ENCODE data around the gene PRTFDC1. TPM values are rescaled to one million over a fixed set of nuclear protein-coding genes. Genes with fewer than 3 reads are reported as not detected.

Gene PRTFDC1
- total and polyA plus RNA-seq, 2 of the 8 experiments (the other 6 are each of a cell fraction or from before 2014, with no cell fraction given) = 5.9 to 6.6 TPM

- H3K79me1 ChIP-seq (ENCODE audit: low read depth, low read length) = no peaks in the 10 kb centered on the region
- no peak overlapping the region for H3K23ac ChIP-seq (ENCODE audit: insufficient read length)
- H2BK5ac ChIP-seq (ENCODE audit: low read depth, low read length) = no peak overlapping the region
- no peak overlapping the region for H3K4me2 ChIP-seq (ENCODE audit: insufficient read depth in 1 of 2, low read depth in 2 of 2, low read length in 2 of 2)
- no peak overlapping the region for H2BK20ac ChIP-seq (ENCODE audit: low read length)
- H3K27ac ChIP-seq (ENCODE audit: low read depth, low read length) = no peak overlapping the region
- H3K27me3 ChIP-seq (replicated peaks in 1 of 4; ENCODE audit: control insufficient read depth in 3 of 4, extremely low read depth in 1 of 4, insufficient read depth in 3 of 4, low read length in 3 of 4) = no peaks in the 10 kb centered on the region
- no peaks in the 10 kb centered on the region for H3K36me3 ChIP-seq (ENCODE audit: control insufficient read depth in 2 of 4, insufficient read depth in 4 of 4, low read length in 3 of 4)
- no peak overlapping the region for H2BK15ac ChIP-seq (ENCODE audit: low read length)
- peaks cover 1% of the 10 kb centered on the region; the same call in 1 of the 2 replicates for H3K23me2 ChIP-seq (ENCODE audit: low read depth, low read length)
- 87% methylated on average over 6 of the region's 6 CpGs; no CpG with 5 or more reads in 1 of the 2 experiments for WGBS, 2 experiments (ENCODE audit: extremely low coverage in 1 of 2, insufficient coverage in 1 of 2, insufficient read length in 1 of 2, insufficient replicate concordance in 2 of 2, low coverage in 1 of 2, low lambda C conversion rate in 2 of 2, missing lambda C conversion rate in 1 of 2)
- FAIRE-seq = no peak
- H2AK5ac ChIP-seq (ENCODE audit: low read depth, low read length) = no peak overlapping the region
- H3K4ac ChIP-seq (replicated peaks; ENCODE audit: insufficient read length, low read depth, low read length) = no peak overlapping the region
- H4K20me1 ChIP-seq (replicated peaks in 1 of 2; ENCODE audit: control insufficient read depth in 1 of 2, insufficient read depth in 2 of 2, low read length in 2 of 2) = no peaks in the 10 kb centered on the region
- no peak overlapping the region for H3K18ac ChIP-seq (ENCODE audit: extremely low read depth, low read length)
- H3K4me1 ChIP-seq (replicated peaks in 1 of 4; ENCODE audit: control insufficient read depth in 3 of 4, insufficient read depth in 4 of 4, low read length in 3 of 4) = peaks cover 0 to 5% (median 3%) of the 10 kb centered on the region in 4 experiments; a peak in 2 of 7 replicates
- H2AFZ ChIP-seq (ENCODE audit: low read length) = no peak overlapping the region
- no peak overlapping the region for H4K8ac ChIP-seq (ENCODE audit: extremely low read depth, insufficient read depth, low read length)
- H3K56ac ChIP-seq (replicated peaks; ENCODE audit: insufficient read length, low read depth, low read length) = no peak overlapping the region
- CTCF ChIA-PET (ENCODE audit: partially characterized antibody) = interaction anchor here (0.6 to 2.5 kb wide), 3 partner anchors 10 to 233 kb away, joined by 3 to 12 read pairs (median 6); no protein-coding TSS in a partner anchor
- no peak overlapping the region for H3K4me3 ChIP-seq (ENCODE audit: extremely low read depth in 1 of 4, insufficient read depth in 2 of 4, low read depth in 3 of 4, low read length in 4 of 4)
- H3K14ac ChIP-seq (ENCODE audit: insufficient read length) = no peak overlapping the region
- no peak overlapping the region for H2BK12ac ChIP-seq (ENCODE audit: low read depth, low read length)
- no peaks in the 10 kb centered on the region for H3K9me3 ChIP-seq (ENCODE audit: insufficient read depth in 2 of 2, low read depth in 1 of 2, low read length in 1 of 2)
- POLR2A ChIA-PET (ENCODE audit: partially characterized antibody) = interaction anchor here (1.6 kb wide), 1 partner anchor 105 kb away, joined by 4 read pairs; the partner anchor contains the start of gene PRTFDC1
- DNase-seq (ENCODE audit: low read depth in 1 of 2, low spot score in 2 of 2) = no peak
- H4K91ac ChIP-seq (replicated peaks; ENCODE audit: insufficient read length, low read length) = no peak overlapping the region
- H2BK120ac ChIP-seq (replicated peaks; ENCODE audit: low read depth, low read length) = no peak overlapping the region
- H4K5ac ChIP-seq (ENCODE audit: insufficient read length, low read depth, low read length) = no peak overlapping the region
- H3K9ac ChIP-seq (replicated peaks in 1 of 4; ENCODE audit: extremely low read depth in 1 of 4, low read depth in 3 of 4, low read length in 3 of 4) = no peak overlapping the region
- no peaks in the 10 kb centered on the region for H3K79me2 ChIP-seq (ENCODE audit: control insufficient read depth in 1 of 2, insufficient read depth in 2 of 2, low read length in 2 of 2)
- TF ChIP-seq NANOG (IDR thresholded peaks at IDR 0.05; ENCODE audit: insufficient read depth, low read depth, low read length, poor library complexity, severe bottlenecking) = no peak
- no peak for TF ChIP-seq SP4 (IDR thresholded peaks at IDR 0.05; ENCODE audit: low read length)
- TF ChIP-seq SP1 (IDR thresholded peaks at IDR 0.05; ENCODE audit: low read depth, low read length) = no peak
- no peak for TF ChIP-seq RNF2 (IDR thresholded peaks at IDR 0.05; ENCODE audit: borderline replicate concordance, low read depth, low read length, missing control alignments, poor library complexity, severe bottlenecking)
- TF ChIP-seq SIRT6 (IDR thresholded peaks at IDR 0.05; ENCODE audit: low read length) = no peak
- no peak for TF ChIP-seq GTF2F1 (IDR thresholded peaks at IDR 0.05; ENCODE audit: borderline replicate concordance, low read depth, low read length)
- TF ChIP-seq YY1 (IDR thresholded peaks at IDR 0.05; ENCODE audit: low read depth, low read length) = no peak
- no peak for TF ChIP-seq KDM1A (IDR thresholded peaks at IDR 0.05; ENCODE audit: borderline replicate concordance, low read length)
- no peak for TF ChIP-seq SIN3A (conservative IDR thresholded peaks at IDR 0.05 in 1 of 2, IDR thresholded peaks at IDR 0.05 in 1 of 2; ENCODE audit: low read depth in 1 of 2, low read length in 2 of 2)
- no peak for TF ChIP-seq JUN (IDR thresholded peaks at IDR 0.05; ENCODE audit: low read depth, low read length)
Observed at GRCh38 chr10:24848195-24848594, 104.2 kb downstream of the PRTFDC1 start.

Data from H1 (cell line).